KOPT-K1 (cell line): ENCODE data around the gene BCR.

Source experiments
- H3K27ac ChIP-seq: fragments of 200-600 bp; sonication (generic); 2 replicates; pipeline ENCODE4 v1.5.1; 2016; ENCODE audit warnings: antibody characterized with exemption, mild to moderate bottlenecking, low read depth, low read length; ENCODE audit not compliant: poor library complexity, severe bottlenecking
- H3K36me3 ChIP-seq: fragments of 200-600 bp; sonication (generic); 2 replicates; pipeline ENCODE4 v1.5.1; 2017; ENCODE audit warnings: antibody characterized with exemption, mild to moderate bottlenecking, low read length, moderate library complexity; ENCODE audit not compliant: insufficient read depth
- H3K9me3 ChIP-seq: fragments of 200-600 bp; sonication (generic); 2 replicates; pipeline ENCODE4 v1.5.1; 2017; ENCODE audit warnings: antibody characterized with exemption, low read length, mild to moderate bottlenecking; ENCODE audit not compliant: insufficient read depth, poor library complexity, severe bottlenecking

Gene BCR

DNA sequence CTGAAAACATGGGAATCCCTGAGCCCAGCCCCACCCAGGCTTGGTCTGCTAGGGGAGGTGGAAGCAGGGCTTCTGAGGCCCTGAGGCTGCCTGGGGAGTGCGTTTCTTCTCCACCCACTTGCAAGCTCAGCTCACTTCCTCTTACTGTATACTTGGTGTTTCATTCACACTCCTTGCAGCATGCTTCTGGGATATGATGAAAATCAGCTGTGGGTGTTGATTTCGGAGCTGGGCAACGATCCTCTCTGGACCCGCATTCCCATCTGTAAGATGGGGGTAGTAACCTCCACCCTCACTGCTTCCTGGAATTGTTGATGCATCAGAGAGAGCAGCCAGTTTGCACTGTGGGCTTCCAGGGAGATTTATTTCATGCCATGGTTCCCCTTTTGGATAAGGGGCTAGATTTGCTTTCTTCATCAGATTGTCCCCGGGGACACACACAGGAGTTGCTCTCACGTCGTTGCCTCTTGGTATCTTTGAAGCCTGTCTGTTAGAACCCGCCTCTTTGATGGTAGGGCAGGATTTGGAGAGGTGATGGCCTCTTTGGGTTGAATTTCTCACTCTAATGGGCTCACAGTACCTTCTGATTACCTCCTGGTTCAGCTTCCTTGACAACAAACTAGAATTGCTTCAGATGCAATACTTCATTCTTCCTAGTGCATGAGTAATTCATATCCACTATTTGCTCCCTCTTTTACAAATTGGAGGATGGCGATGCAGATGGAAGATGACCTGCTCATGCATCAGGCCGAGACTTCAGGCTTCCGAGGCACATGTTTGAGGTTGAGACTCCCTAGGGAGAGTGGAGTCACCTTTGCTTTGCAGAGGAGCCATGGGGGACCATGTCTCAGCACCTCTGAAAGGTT is 40.4 kb downstream of the BCR start:
- H3K9me3 ChIP-seq: no peaks in the 10 kb centered on the region
- H3K27ac ChIP-seq: peak overlapping the region; percentile 99
- no peaks in the 10 kb centered on the region for H3K36me3 ChIP-seq

DNA sequence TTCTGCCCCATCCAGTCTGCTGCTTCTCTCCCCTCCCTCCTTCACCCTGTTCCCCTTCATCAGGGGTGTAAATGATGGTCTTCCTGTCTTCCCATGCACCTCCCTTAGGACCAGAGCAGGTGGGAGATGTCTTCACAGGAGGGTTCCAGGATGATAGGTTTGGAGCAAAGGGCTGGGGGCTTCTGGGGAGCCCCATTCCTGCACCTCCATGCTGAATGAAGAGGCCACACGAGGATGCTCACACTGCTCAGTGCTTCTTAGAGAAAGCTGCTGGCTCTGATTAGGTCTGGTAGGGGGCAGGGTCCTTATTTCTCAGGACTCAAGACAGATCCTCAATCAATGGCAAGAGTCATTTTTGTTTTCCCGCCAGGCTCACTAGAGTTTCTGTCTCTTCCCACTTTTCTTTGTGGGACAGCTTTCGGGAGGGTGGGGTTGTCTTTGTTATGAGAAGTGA is 41.1 kb downstream of the BCR start:
- H3K9me3 ChIP-seq: no peaks in the 10 kb centered on the region
- peak overlapping the region; percentile 99 for H3K27ac ChIP-seq
- H3K36me3 ChIP-seq: no peaks in the 10 kb centered on the region

DNA sequence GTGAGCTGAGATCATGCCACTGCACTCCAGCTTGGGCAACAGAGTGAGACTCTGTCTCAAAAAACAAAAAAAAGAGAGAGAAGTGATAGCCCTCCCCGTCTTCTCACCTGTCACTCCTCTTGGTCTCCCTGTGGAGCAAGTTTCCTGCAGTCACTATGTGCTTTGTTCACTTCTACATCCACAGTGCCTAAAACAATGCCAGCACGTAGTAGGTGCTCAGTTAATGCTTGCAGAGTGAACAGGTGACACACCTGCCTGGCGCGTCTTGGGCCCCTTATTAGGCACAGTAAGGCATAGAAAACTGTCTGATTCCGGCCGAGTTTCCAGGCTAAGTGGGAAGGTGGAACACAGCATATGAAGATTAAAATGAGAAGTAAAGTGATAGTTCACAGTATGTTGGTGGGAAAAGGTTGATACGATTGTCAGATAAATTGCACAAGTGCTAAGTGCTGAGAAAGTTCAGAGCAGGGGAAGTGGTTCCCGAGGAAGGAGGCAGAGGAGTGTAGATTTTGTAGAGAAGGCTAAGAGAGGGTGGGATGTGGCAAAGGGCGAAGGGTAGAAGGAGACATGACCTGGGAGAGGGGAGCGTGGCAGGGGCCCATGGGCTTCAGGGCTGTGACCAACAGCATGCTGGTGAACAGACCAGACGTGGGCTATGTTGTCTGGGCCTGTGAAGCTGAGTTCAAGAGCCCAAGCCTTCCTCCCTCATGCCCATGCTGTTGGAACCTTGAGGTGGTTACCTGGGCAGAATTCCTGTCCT is 41.9 kb downstream of the BCR start:
- Histone ChIP-seq H3K27ac (peak overlapping the region; percentile 99), H3K36me3 (0 out of 2 replicates have a peak, but pooled peaks cover 1% of the 10 kb centered on the region), H3K9me3 (no peaks in the 10 kb centered on the region)

DNA sequence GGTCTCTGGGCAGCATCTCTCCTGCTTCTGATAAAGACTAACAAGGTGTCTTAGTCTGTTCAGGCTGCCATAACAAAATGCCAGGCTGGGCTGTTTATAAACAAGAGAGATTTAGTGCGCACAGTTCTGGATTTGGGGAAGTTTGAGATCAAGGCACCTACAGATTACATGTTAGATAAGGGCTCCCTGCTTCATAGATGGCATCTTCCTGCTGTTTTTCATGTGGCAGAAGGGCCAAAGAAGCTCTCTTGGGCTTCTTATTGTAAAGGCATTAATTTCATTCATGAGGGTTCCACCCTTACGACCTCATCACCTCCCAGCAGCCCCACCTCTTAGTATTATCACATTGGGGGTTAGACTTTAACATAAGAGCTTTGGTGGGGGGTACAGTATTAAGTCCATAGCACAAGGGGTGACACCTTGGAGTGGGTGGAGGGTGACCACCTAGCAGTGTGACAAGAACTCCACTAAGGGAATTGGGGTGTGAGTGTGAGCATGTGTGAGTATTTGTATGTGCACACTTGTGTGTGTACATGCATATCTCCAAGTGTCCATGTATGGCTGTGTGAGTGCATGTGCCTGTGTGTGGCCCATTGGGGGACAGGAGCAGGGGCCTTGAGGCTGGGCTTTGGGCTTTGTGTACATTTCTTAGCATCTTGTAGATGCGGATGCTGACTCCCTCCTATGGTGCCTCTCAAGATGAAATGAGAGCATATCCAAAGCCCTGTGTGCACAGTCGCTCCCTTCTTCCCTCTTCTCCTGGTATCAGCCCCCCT is 42.7 kb downstream of the BCR start:
- Histone ChIP-seq H3K36me3 (peaks cover 9% of the 10 kb centered on the region; the same call in 1 of the 2 replicates), H3K27ac (peak overlapping the region; percentile 99)

DNA sequence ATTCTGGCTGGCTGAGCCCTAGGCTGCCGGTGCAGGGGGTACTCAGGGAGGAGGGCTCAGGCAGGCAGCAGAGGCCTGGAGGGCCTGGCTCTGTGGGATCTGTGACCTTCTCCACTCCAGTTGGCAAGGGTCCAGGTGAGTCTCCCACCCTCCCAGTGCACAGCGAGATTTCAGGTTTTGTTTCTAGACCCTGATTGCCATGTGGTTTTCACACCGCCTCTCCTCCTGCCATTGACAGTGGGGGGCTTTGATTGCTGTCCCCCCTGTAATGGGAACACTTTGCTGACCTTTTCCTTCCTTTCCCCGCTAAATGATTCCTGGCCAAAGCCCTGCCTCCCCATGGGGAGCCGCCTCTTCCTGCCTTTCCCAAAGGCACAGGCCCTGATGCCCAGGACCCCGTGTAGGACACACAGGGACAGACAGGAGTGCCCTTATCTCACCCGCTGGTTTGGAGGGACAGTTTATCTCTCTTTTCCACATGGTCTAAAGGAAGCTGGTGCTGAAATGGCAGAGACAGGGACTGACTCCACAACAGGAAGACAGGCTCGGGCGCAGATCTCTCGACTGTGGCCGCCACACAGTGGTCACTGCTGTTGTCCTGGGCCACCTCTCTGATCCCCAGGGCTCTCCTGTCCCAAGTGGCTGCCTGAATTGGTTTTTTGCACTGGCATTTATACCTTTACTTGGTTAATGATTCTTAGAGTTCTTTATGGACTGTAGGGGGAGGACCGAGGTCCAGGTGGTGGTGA is 43.4 kb downstream of the BCR start:
- H3K9me3 ChIP-seq: peaks cover 14% of the 10 kb centered on the region
- H3K36me3 ChIP-seq: peaks cover 13% of the 10 kb centered on the region; the same call in 1 of the 2 replicates
- H3K27ac ChIP-seq: peak overlapping the region; percentile 6

More for the DNA sequence above, 42.7 kb downstream of the BCR start:
- peaks cover 6% of the 10 kb centered on the region for H3K9me3 ChIP-seq

DNA sequence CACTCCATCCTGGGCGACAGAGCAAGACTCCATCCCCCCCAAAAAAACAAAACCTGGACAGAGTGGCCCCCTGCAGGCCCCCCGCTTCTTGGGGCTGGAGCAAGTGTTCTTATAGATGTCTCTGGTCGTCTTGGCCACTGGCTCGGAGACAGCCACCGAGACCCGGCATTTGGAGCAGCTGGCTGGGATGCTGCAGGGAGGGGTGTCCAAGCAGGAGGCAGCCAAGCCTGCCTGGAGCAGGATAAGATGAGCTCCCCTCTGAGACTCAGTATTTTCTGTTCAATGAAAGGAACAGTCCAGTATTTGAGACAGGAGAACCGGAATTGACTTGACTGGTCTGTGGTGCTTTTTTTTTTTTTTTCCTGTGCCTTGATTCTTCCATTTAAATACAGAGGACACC is 44.5 kb downstream of the BCR start:
- H3K36me3 ChIP-seq: peaks cover 24% of the 10 kb centered on the region; the same call in 1 of the 2 replicates
- H3K9me3 ChIP-seq: peaks cover 25% of the 10 kb centered on the region
- H3K27ac ChIP-seq: peak overlapping the region; percentile 23

DNA sequence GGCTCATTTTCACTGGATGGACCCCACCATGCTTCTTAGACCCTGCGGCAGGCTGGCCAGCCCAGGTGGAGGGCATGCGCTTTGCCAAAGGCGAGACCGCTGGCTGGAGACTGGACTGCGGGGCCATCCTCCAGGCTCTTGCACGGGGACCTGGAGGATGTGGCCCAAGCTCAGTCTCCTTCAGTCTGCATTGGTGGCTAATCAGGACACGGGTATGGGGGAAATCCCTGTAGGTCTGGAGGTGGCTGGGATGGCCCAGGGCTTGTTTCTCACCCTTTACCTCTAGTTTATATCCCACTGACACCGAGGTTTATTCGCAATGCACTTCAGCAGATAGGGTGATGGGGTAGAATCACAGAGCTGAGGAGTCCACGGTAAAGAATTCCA is 45.0 kb downstream of the BCR start:
- Histone ChIP-seq H3K27ac (peak overlapping the region; percentile 23), H3K36me3 (peaks cover 24% of the 10 kb centered on the region; the same call in 1 of the 2 replicates), H3K9me3 (peaks cover 28% of the 10 kb centered on the region)

DNA sequence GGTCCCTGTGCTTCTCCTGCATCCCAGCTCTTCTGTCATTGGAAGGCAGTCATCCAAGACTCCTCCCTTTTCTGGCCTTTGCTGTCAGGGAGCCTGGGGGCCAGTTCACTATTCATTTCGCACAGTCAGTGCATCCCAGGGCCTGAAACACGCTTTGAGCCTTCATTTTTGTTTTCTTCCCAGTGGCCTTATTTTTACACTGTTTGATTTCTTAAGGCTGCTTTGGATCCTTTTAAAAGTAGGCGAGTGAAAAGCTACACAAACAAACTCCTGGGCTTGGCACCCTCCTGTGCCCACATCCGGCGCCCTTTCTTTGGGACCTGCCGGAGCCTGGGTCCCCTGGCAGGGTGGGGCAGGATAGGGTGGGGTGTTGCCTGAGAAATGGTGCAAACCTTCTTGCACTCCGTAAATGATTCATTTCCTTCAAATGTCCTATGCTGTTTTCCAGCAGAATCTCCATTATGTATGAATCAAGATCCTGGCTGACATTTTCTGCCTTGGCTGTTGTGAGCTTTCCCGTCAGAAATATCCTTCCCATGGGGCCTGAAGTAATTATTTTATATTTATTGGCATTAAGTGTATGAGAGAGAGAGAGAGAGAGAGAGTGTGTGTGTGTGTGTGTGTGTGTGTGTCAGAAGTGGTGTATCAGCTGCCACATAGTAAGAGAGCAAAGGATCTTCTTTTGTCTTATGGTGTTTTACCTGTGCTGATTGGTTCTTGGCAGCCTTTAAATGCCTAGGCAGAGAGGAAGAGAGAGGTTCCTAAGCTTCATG is 45.6 kb downstream of the BCR start:
- Histone ChIP-seq H3K9me3 (peaks cover 28% of the 10 kb centered on the region), H3K27ac (peak overlapping the region; percentile 23), H3K36me3 (peaks cover 24% of the 10 kb centered on the region; the same call in 1 of the 2 replicates)

DNA sequence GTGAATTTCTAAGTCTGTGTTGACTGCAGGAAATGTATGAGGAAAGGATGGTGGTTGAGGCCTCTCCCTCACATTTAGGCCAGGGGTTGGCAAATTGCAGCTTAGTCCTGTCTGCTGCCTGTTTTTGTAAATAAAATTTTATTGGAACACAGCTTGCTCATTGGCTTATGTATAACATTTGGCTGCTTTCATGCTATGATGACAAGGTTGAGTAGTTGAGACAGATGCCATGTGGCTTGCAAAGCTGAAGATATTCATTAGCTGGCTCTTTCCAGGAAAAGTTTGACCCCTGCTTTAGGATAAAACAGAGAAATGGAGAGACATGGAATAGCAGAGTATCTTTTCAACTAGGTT is 46.2 kb downstream of the BCR start:
- Histone ChIP-seq H3K36me3 (peaks cover 24% of the 10 kb centered on the region; the same call in 1 of the 2 replicates), H3K27ac (peak overlapping the region; percentile 14), H3K9me3 (peaks cover 28% of the 10 kb centered on the region)

DNA sequence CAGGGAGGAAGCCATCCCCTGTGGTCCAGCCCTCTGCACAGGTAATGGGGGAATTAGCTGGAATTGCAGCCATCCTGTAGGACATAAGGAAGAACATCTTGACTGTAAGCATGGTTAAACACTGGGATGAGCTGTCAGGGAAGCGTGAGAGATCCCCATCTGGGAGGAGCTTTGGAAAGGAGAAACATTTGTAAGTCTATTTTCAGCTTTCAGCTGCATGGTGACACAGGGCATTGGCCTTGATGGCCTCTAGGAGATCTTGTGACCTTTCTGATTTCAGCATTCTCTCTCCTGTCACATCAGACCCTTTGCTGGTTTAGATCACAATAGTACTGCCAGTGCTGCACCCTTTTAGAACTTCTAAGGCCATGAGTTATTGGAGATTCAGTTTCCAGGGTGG is 47.1 kb downstream of the BCR start:
- Histone ChIP-seq H3K27ac (no peak overlapping the region), H3K9me3 (peaks cover 28% of the 10 kb centered on the region), H3K36me3 (peaks cover 24% of the 10 kb centered on the region; the same call in 1 of the 2 replicates)

DNA sequence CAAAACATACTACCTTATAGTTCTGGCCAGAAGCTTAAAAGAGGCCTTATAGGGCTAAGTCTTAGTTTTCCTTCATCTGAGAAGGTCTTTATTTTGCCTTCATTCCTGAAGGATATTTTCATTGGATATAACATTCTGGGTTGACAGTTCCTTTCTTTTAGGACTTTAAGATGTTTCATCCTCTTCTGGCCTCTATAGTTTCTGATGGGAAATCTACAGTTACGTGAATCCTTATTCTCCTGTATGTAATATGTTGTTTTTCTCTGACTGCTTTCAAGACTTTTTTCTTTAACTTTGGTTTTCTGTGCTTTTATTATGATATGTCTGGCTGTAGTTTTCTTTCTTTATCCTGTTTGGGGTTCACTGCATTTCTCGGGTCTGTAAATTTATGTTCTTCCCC is 48.2 kb downstream of the BCR start:
- Histone ChIP-seq H3K9me3 (peaks cover 28% of the 10 kb centered on the region), H3K36me3 (peaks cover 24% of the 10 kb centered on the region; the same call in 1 of the 2 replicates)

DNA sequence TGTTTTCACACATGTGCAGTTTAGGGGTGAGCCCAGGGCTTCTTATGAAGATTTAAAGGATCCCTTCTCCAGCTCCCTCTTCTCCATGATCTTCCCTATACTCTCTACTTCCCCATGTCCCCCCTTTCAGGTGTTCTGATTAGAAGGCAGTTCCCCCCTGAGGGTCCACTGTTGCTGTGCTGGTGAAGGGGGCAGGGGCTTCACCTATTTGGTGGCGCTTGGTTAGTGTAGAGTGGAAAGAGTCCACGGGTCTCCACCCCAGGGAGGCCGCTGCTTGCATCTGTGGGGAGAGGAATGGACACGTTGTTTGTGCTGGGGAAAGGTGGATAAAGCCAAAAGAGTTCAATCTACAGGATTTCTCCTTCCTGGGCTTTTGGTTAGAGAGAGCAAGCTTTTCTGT is 49.3 kb downstream of the BCR start:
- Histone ChIP-seq H3K9me3 (peaks cover 28% of the 10 kb centered on the region), H3K27ac (no peak overlapping the region), H3K36me3 (peaks cover 24% of the 10 kb centered on the region; the same call in 1 of the 2 replicates)

More for the DNA sequence above, 48.2 kb downstream of the BCR start:
- no peak overlapping the region for H3K27ac ChIP-seq

DNA sequence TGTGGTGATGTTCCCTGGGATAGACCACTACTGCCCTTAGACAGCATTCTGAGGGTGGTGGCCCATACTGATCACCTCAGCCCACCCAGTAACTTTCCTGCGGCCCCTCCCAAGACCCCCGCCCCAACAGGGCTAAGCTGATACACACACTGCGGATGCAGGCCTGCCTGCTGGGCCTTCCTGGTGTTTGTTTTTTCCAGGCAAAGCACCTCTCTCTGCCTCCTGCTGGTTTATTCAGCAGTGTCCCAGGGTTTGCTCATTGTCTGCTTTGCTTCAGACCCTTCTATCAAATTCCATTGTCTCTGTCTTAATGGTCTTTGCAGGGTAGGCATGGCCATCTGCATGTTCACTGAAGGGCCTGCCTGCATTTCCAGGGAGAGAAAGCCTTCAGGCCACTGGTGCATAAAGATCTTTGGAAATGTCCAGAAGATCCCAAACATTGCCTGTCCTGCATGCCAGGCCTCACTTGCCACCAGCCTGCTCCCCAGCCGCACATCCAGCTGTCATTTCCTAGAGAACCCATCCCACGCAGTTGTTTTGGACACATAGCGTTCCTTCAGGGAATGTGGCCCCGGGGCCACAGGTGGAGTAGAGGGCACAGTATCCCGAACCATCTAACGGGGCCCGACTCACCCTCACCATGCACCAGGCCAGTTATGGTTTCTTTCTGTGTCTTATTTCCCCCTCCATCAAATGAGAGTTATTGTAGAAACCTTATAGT is 50.2 kb downstream of the BCR start:
- Histone ChIP-seq H3K36me3 (peaks cover 24% of the 10 kb centered on the region; the same call in 1 of the 2 replicates), H3K27ac (no peak overlapping the region)

More for the DNA sequence above, 50.2 kb downstream of the BCR start:
- peaks cover 28% of the 10 kb centered on the region for H3K9me3 ChIP-seq
